ENCODE results near the gene CLRN1. TPM values are rescaled to one million over a fixed set of nuclear protein-coding genes. Genes with fewer than 3 reads are reported as not detected.

CLRN1 gene
- total RNA-seq, 1 donor from 2014 or later = not detected

DNA sequence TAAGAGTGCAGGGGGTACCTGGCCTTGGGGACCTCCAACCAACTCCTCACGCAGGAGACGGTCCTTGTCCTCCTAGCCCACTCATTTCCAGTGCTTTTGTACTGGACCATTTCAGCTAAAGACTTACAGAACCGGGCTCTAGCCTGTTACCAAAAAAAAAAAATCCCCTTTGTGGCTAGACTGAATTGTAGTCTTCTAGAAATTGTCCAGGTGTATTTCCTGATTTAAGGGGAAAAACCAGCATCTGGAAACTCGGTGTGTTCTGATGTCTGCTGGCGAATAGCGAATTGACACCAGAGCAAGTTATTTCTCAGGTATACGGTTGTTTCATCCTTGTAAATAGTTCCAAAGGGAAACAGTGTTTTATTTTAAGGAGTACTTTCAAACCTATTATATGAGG is 46.2 kb downstream of the CLRN1 start:
- TF ChIP-seq, protein P1, sequence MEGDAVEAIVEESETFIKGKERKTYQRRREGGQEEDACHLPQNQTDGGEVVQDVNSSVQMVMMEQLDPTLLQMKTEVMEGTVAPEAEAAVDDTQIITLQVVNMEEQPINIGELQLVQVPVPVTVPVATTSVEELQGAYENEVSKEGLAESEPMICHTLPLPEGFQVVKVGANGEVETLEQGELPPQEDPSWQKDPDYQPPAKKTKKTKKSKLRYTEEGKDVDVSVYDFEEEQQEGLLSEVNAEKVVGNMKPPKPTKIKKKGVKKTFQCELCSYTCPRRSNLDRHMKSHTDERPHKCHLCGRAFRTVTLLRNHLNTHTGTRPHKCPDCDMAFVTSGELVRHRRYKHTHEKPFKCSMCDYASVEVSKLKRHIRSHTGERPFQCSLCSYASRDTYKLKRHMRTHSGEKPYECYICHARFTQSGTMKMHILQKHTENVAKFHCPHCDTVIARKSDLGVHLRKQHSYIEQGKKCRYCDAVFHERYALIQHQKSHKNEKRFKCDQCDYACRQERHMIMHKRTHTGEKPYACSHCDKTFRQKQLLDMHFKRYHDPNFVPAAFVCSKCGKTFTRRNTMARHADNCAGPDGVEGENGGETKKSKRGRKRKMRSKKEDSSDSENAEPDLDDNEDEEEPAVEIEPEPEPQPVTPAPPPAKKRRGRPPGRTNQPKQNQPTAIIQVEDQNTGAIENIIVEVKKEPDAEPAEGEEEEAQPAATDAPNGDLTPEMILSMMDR (conservative IDR thresholded peaks at IDR 0.05; ENCODE audit: low read depth, low read length) = no peak
- no peak for DNase-seq (ENCODE audit: low read depth)

DNA sequence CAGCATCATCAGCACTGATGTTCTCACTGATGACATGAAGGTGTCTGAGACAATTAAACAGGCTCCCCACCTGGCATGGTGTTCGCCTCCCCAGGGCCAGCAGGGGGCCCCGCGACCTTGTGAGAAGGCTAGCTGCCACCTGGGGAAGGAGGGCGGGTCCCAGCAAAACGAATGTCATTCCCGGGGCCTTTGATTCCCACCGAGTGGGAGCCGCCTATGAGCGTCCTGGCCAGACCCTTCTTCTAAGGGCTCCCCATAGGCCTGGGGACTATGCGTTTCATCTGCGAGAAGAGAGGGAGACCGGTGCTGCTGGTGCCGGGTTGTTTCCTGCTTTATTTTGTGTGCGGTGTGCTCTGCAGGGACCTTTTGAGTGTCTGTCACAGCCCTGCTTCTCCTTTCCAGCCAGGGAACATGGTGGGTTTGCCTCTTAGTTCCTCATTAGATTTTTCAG is 46.8 kb downstream of the CLRN1 start:
- TF ChIP-seq, protein P1 (conservative IDR thresholded peaks at IDR 0.05; ENCODE audit: low read depth, low read length) = peak; percentile 86
- no peak for DNase-seq (ENCODE audit: low read depth)
- peak overlapping the region; percentile 33 for H3K4me3 ChIP-seq (ENCODE audit: low read depth, low read length)

More for the DNA sequence above, 46.2 kb downstream of the CLRN1 start:
- no peak overlapping the region for H3K4me3 ChIP-seq (ENCODE audit: low read depth, low read length)

DNA sequence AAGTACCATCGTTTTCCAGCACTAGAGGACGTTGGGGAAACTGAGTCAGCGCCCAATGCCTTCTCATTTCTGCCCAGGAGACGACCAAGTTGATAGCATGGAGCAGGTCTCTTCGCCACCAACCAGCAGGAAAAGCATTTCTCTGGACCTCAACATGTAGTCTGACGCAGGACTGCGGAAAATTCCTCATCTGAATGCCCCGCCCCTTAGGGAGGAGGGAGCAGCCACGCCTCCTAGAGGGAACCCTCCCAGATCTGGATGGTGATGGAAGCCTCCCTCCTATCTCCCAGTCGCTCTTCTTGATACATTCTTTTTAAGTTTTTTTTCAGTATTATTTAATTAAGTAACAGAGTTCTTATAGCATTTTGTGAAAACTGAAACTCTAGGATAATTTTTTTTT is 49.9 kb downstream of the CLRN1 start:
- H3K4me3 ChIP-seq (ENCODE audit: low read depth, low read length) = no peak overlapping the region
- TF ChIP-seq, protein P1 (conservative IDR thresholded peaks at IDR 0.05; ENCODE audit: low read depth, low read length) = no peak
- no peak for DNase-seq (ENCODE audit: low read depth)

DNA sequence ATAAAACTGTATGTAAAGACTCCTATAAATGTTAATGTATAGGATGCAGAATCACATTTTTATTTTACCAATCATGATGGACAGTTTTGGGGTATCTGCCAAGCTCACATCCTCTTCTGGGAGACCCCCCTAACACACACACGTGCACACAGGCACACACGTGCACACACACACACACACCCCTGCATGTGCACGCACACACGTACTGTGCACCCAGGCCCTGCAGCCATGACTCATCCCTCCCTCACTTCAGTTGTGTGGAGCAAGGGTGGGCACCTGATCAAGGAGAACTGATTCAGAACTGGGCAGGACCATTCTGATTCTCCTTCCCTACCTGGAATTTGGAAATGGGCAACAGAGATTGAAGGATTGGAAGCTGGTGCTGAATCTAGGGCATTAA is 51.3 kb downstream of the CLRN1 start:
- TF ChIP-seq, protein P1 (conservative IDR thresholded peaks at IDR 0.05; ENCODE audit: low read depth, low read length) = no peak
- no peak for DNase-seq (ENCODE audit: low read depth)
- H3K4me3 ChIP-seq (ENCODE audit: low read depth, low read length) = no peak overlapping the region

DNA sequence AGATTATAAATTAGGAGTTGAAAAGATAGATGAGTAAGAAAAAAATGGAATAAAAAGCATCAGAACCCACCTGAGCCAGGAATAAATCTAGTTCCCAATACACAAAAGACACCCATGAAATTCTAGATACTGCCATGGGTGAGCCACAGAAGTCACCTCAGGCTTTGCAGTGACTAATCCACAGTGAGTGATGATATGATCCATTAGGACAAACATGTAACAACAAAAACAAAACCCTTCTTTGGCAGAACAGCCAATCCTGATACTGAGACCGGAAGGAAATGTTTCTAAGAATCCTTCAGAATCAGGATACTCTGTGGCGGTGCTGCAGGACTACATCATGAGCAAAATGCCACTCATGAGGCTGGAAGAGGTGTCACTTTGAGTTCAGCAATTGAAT is 52.3 kb downstream of the CLRN1 start:
- DNase-seq (ENCODE audit: low read depth) = no peak
- TF ChIP-seq, protein P1 (conservative IDR thresholded peaks at IDR 0.05; ENCODE audit: low read depth, low read length) = no peak
- H3K4me3 ChIP-seq (ENCODE audit: low read depth, low read length) = no peak overlapping the region

DNA sequence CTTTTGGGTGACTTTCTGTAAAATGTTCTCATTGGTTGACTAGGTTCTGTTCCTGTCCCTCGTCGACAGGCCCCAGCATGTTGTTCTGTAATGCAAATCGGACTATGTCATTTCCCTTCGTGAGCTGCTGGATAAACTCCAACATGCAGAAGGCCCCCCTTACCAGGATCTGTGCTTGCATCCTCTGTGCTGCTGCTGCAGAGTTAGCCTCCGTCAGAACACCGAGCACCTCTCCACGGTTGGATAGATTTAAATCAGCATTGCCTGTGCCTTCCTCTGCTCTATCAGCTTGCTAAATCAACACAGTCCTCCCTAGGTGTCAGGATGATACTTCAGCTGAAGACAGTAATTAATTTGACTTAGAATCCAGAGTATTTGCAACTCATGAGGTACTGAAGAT is 54.6 kb downstream of the CLRN1 start:
- no peak overlapping the region for H3K4me3 ChIP-seq (ENCODE audit: low read depth, low read length)
- TF ChIP-seq, protein P1 (conservative IDR thresholded peaks at IDR 0.05; ENCODE audit: low read depth, low read length) = no peak
- no peak for DNase-seq (ENCODE audit: low read depth)

DNA sequence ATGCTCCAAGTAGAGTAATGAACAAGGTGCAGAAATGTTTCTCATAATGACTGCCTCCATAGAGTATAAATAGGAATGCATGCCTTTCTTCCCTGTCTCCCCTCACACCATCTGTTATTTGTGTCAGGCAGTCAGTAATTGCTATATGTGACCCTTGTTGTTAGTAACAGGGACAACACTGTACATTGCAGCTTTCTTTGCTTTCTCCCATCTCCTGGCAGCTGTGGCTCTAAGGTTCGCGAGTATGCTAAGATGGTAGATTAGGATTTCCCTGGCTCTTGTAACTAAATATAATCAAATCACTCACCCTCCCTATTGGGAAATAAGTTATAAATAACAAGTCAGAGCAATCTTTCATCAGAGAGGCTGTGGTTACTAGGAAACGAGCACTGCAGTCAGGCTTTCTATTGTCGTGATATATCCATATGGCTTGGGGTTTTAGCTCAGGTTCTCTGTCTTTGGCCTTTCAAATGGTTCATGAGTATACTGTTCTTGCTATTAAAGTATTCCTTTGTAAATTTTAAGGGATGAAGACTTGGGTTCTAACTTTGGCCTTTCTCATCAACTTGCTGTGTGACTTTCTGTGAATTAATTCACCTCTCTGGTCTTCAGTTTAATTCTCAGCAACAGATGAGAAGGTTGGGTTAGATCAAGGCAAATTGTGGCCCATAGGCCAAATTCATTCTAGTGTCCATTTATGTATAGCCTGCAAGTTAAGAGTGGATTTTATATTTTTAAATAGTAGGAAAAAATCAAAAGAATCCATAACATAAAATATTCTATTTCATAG is 59.2 kb downstream of the CLRN1 start:
- no peak for DNase-seq (ENCODE audit: low read depth)
- TF ChIP-seq, protein P1 (conservative IDR thresholded peaks at IDR 0.05; ENCODE audit: low read depth, low read length) = no peak
- no peak overlapping the region for H3K4me3 ChIP-seq (ENCODE audit: low read depth, low read length)
